Measurements from ENCODE around the gene VENTX.

- TF ChIP-seq CTCF (IDR thresholded peaks at IDR 0.05) (no peak), JUN (CRISPR knock-in tag; IDR thresholded peaks at IDR 0.05) (no peak), ATF6 (CRISPR knock-in tag; IDR thresholded peaks at IDR 0.05) (no peak), RORB (CRISPR knock-in tag; IDR thresholded peaks at IDR 0.05) (no peak)
- TF ChIP-seq, protein P1, sequence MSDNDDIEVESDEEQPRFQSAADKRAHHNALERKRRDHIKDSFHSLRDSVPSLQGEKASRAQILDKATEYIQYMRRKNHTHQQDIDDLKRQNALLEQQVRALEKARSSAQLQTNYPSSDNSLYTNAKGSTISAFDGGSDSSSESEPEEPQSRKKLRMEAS (CRISPR knock-in tag; IDR thresholded peaks at IDR 0.05), result no peak
Measured at GRCh38 chr10:133198206-133198605, 39.4 kb upstream of the VENTX start.
